Retina (tissue), 1 donor: ENCODE measurements around the gene TMEM123.

ENCODE experiments used
- DNase-seq: peaks from one replicate; pipeline ENCODE4 v3.0.0-alpha.2; 2016

TMEM123 gene

DNA sequence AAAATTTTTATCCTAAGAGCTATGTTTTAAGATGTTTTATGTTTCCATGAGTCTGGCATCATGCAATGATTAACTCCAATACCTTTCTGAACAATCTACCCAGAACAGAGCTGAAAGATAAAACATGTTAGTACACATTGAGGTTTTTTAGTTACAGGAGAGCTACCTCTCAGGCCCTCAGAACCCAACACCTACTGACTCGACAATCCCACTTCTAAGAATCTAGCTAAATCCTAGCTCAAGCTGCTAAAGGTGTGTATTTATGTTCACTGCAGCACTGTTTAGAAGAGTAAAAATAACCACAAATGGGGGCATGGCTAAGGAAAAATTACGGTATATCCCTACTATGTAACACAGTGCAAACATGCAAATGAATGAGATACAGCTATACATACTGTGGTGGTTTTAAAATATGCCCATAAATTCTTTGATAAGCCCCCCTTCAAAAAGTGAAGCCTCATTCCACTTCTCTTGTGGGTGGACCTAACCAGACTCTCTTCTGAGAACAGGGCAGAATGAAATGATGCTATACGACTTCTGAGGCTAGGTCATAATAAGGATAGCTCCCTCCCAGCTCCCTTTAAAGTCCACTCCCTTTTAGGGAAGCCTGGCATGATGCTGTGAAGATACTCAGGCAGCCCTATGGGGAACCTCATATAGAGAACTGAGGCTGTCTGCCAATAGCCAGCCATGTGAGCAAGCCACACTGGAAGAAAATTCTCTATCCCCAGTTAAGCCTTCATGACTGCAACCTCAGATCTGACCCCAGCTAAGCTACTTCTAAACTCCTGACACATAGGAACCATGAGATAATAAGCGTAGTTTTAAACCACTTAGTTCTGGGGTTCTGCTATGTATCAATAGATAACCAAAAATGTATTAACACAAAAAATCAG is 29.5 kb downstream of the TMEM123 start:
- DNase-seq: peak; percentile 34

DNA sequence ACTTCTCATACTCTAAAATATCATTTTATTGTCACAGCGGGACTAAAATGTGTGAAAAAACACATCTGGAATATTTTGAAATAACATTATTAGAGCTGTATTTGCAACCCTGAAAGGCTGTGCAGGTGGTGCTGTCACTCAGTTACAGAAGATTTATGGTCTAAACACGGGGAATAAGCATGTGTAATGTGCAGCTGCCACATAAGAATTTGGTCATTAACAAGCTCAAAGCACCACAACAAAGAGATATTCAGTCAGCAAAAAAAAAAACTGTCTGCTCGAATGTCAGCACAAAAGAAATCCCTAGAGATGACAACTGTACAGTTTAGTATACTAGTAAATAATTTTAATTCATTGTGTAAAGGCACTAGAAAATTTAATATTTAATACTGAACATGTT is 31.3 kb downstream of the TMEM123 start:
- peak; percentile 56 for DNase-seq

GRCh38 chr11:102420547-102420946 is 32.0 kb downstream of the TMEM123 start:
- DNase-seq: no peak

- DNase-seq: no peak
Measured at GRCh38 chr11:102419181-102419580, 33.4 kb downstream of the TMEM123 start.

DNA sequence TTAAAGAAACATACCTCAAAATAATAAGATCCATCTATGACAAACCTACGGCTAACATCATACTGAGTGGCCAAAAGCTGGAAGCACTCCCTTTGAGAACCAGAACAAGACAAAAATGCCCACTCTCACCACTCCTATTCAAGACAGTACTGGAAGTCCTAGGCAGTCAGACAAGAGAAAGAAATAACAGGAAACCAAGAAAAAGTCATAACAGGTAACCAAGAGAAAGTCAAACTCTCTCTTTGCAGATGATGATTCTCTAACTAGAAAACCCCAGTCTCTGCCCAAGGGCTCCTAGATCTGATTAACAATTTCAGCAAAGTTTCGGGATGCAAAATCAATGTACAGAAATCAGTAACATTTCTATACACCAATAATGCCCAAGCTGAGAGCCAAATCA is 35.6 kb downstream of the TMEM123 start:
- no peak for DNase-seq

- no peak for DNase-seq
Measured at GRCh38 chr11:102415304-102415916, 37.2 kb downstream of the TMEM123 start.

- DNase-seq: no peak
Measured at GRCh38 chr11:102414559-102414958, 38.0 kb downstream of the TMEM123 start.

DNA sequence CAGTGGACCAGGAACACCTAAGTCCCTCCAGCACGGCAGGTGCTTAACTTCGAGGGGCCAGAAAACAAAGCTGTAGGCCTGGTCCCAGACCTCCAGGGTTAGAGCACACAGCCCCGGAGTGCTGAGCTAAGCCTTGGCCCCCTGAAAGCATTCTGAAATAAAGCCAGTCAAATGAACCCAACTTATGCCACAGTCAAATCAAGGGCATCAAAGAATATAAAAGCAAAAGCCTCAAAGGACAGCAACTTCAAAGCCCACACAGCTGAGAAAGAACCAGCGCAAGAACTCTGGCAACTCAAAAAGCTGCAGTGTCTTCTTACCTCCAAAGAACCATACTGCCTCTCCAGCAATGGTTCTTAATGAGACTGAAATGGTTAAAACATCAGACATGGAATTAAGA is 39.1 kb downstream of the TMEM123 start:
- no peak for DNase-seq

GRCh38 chr11:102411142-102411541 is 41.4 kb downstream of the TMEM123 start:
- no peak for DNase-seq

DNA sequence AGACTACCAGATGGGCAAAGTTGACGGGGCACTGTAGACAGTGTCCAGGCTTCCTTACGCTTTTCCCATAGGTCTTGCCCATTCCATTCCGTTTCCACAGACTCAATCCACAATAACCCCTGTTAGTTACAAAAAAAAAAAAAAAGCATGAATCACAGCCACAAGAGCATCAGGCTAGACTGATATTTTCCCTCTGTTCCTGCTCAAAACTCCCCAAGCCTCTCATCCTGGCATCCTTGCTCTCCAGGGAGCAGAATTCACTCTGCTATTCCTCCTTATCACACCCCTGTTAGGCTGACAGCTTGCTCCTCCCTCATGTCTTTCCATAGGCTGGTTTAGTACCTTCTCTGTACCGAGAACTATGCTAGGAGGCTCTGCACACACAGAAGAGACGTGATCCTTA is 42.2 kb downstream of the TMEM123 start:
- no peak for DNase-seq

DNA sequence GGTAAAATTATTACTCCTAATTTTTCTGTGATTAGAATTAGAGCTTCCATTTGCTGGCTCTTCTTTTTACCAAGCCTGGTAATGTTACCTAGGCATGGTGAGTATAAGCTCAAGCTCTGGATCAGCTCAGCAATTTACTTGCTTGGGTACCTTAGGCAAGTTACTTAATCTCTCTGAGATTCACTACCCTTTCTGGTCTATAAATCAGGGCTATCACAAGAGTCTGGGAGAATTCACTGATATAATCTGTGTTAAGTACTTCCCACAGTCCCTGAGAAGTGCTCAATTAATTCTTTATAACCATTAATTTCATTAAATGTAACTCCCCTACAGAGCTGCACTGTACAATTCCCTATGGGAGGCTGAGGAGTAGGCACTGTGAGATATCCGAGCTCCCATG is 44.2 kb downstream of the TMEM123 start:
- no peak for DNase-seq

- no peak for DNase-seq
Measured at GRCh38 chr11:102407901-102408300, 44.7 kb downstream of the TMEM123 start.

- DNase-seq: no peak
Measured at GRCh38 chr11:102406099-102406498, 46.5 kb downstream of the TMEM123 start.

DNA sequence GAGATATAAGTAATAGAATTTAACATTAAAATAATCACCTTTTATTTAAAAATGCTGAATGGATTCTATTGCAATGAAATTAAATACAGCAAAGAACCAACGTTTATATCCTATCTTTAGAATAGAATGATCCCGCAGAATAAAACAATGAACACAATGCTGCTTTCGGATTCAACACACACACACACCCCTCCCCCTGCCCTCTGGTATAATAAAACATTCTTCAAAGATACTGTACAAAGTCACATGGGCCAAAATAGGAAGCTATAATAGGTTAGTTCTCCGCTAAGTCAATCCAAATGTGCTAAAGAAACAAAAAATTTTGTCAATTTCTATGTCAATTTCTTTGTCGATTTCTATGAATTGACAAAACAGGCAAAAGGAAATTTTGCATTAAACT is 47.1 kb downstream of the TMEM123 start:
- no peak for DNase-seq

DNA sequence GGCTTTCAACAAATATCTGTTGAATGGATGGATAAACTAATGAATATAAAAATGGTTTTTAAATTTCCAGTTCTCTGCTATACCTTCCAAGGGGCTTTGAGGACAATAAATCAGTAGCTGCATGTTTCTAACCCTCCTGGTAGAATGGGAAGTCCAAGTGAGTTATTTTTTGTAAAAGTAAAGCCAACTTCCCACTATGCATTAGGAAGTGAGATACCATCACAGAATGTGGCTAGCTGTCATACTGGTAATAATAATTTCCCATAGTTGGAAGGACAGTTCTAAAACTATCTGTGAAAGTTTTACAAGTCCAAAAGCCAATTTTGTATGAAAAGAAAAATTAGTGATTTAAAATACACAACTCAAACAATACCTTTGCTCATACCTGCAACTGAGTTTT is 50.0 kb downstream of the TMEM123 start:
- no peak for DNase-seq

GRCh38 chr11:102401905-102402304 is 50.7 kb downstream of the TMEM123 start:
- DNase-seq: no peak

DNA sequence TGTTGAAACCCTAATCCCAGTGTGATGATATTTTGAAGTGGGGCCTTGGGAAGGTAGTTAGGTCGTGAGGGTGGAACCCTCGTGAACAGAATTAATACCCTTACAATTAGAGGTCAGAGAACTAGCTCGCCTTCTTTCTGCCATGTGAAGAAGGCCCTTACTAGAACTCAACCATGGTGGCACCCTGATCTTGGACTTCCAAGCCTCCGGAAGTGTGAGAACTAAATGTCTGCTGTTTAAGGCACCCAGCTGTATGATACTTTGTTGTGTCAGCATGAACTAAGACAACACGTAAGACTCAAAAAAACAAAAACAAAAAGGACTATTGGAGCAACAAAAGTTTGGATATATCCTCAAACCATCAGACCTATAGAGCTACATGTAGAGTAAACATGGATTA is 52.0 kb downstream of the TMEM123 start:
- no peak for DNase-seq

DNA sequence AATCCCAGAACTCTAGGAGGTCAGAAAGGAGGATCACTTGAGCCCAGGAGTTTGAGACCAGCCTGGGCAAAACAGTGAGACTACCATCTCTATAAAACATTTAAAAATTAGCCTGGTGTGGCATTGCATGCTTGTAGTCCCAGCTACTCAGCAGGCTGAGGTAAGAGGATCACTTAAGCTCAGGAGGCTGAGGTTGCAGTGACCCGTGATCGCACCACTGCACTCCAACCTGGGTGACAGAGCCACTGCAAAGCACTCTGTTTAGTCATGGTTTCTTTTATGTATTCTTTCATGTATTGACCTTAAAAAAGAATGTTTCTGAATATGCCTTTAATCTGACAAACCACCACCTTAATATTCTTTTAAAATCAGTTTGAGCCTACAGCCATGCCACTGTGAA is 53.4 kb downstream of the TMEM123 start:
- no peak for DNase-seq

- DNase-seq: no peak
Measured at GRCh38 chr11:102398297-102398696, 54.3 kb downstream of the TMEM123 start.

- no peak for DNase-seq
Measured at GRCh38 chr11:102396708-102397563, 55.6 kb downstream of the TMEM123 start.

GRCh38 chr11:102395720-102396393 is 56.7 kb downstream of the TMEM123 start:
- DNase-seq: no peak

- no peak for DNase-seq
Measured at GRCh38 chr11:102393272-102393730, 59.3 kb downstream of the TMEM123 start.
